ENCODE measurements around the gene TLR9. TPM values are rescaled to one million over a fixed set of nuclear protein-coding genes. Genes with fewer than 3 reads are reported as not detected.

The TLR9 gene
- total RNA-seq, 1 experiment from 2014 or later = not detected

DNA sequence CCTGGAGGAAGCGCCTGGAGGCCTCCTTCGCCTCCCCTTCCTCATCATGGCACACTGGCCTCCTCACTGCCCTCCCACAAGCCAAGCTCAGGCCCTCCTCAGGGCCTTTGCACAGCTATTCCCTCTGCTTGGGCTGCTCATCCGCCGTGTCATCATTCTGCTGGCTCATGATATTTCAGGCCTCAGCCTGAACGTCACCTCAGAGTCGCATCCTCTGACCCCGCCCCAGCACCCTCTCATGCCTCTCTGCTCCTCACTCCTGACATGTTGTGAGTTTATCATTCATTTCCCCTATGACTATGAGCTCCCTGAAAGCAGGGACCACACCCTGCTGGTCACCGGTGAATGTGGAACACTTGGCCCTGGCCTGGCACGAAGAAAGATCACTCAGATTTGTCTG, 50.5 kb downstream of the TLR9 start:
- no peak overlapping the region for H2AK5ac ChIP-seq (ENCODE audit: insufficient read length, low read length)
- no peak overlapping the region for H3K4me2 ChIP-seq (ENCODE audit: insufficient read depth, insufficient read length, low read length)
- no peak overlapping the region for H2AFZ ChIP-seq (ENCODE audit: low read length)
- H3K79me1 ChIP-seq (ENCODE audit: insufficient read depth, low read depth, low read length, poor library complexity, severe bottlenecking) = no peaks in the 10 kb centered on the region
- no peak for DNase-seq
- no peak overlapping the region for H3K56ac ChIP-seq (ENCODE audit: insufficient read length, low read depth, low read length)
- H3K14ac ChIP-seq (ENCODE audit: insufficient read depth, low read length) = no peak overlapping the region
- TF ChIP-seq, protein P1, sequence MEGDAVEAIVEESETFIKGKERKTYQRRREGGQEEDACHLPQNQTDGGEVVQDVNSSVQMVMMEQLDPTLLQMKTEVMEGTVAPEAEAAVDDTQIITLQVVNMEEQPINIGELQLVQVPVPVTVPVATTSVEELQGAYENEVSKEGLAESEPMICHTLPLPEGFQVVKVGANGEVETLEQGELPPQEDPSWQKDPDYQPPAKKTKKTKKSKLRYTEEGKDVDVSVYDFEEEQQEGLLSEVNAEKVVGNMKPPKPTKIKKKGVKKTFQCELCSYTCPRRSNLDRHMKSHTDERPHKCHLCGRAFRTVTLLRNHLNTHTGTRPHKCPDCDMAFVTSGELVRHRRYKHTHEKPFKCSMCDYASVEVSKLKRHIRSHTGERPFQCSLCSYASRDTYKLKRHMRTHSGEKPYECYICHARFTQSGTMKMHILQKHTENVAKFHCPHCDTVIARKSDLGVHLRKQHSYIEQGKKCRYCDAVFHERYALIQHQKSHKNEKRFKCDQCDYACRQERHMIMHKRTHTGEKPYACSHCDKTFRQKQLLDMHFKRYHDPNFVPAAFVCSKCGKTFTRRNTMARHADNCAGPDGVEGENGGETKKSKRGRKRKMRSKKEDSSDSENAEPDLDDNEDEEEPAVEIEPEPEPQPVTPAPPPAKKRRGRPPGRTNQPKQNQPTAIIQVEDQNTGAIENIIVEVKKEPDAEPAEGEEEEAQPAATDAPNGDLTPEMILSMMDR (conservative IDR thresholded peaks at IDR 0.05) = no peak
- Mint-ChIP-seq H3K27ac (no peak overlapping the region), H3K4me3 (no peak overlapping the region), H3K9me3 (no peaks in the 10 kb centered on the region; a peak in 1 of 5 replicates), H3K27me3 (ENCODE audit: low read depth) (no peaks in the 10 kb centered on the region; the same call in 1 of the 2 replicates), H3K4me1 (peaks cover 20 to 25% of the 10 kb centered on the region in 2 experiments), H3K36me3 (ENCODE audit: insufficient read depth in 1 of 3, low read depth in 3 of 3) (no peaks in the 10 kb centered on the region)
- no CpG with 5 or more reads among the region's 9 CpGs for WGBS (ENCODE audit: extremely low coverage, insufficient read length, low lambda C conversion rate)
- no peak overlapping the region for H2BK15ac ChIP-seq (ENCODE audit: low read depth, low read length)
- H4K20me1 ChIP-seq (ENCODE audit: control insufficient read depth, insufficient read depth, insufficient read length) = no peaks in the 10 kb centered on the region
- no peaks in the 10 kb centered on the region for H3K27me3 ChIP-seq (ENCODE audit: insufficient read depth, low read length)
- no peaks in the 10 kb centered on the region for H3K23me2 ChIP-seq (ENCODE audit: insufficient read length, low read depth, low read length, poor library complexity, severe bottlenecking)
- no peaks in the 10 kb centered on the region for H3K4me1 ChIP-seq (ENCODE audit: insufficient read depth, low read length)
- H4K91ac ChIP-seq (ENCODE audit: insufficient read length, low read depth, low read length) = no peak overlapping the region
- no peak overlapping the region for H3K4ac ChIP-seq (ENCODE audit: low read depth, low read length)
- no peak overlapping the region for H2BK5ac ChIP-seq (ENCODE audit: insufficient read length, low read length)
- H2BK120ac ChIP-seq (ENCODE audit: low read depth, low read length, poor library complexity, severe bottlenecking) = no peak overlapping the region
- no peak overlapping the region for H3K18ac ChIP-seq (ENCODE audit: insufficient read length, low read depth, low read length)
- H4K5ac ChIP-seq (ENCODE audit: insufficient read length, low read depth, low read length) = no peak overlapping the region
- H3K9me3 ChIP-seq (ENCODE audit: control insufficient read depth, low read depth, low read length) = no peaks in the 10 kb centered on the region
- no peak overlapping the region for H3K9ac ChIP-seq (ENCODE audit: extremely low read depth, insufficient read length, low read length)
- H3K27ac ChIP-seq (ENCODE audit: insufficient read length, low read depth, low read length) = no peak overlapping the region
- H3K23ac ChIP-seq (ENCODE audit: insufficient read length, low read depth, low read length) = no peak overlapping the region
- no peaks in the 10 kb centered on the region for H3K79me2 ChIP-seq (ENCODE audit: insufficient read depth, low read length)
- no peak overlapping the region for H4K8ac ChIP-seq (replicated peaks; ENCODE audit: insufficient read length, low read depth, low read length)
- no peak overlapping the region for H2BK20ac ChIP-seq (ENCODE audit: low read depth, low read length, poor library complexity, severe bottlenecking)
- H3T11ph ChIP-seq (ENCODE audit: low read length) = no peak overlapping the region
- no peak overlapping the region for H2BK12ac ChIP-seq (ENCODE audit: insufficient read length, low read depth, low read length)
